ENCODE data around the gene STMN1. TPM values are rescaled to one million over a fixed set of nuclear protein-coding genes. Genes with fewer than 3 reads are reported as not detected.

The STMN1 gene
- total and polyA plus RNA-seq, 9 donors, result 295 to 745 (median 558) TPM

- no peaks in the 10 kb centered on the region for H3K36me3 ChIP-seq (ENCODE audit: control insufficient read depth, insufficient read depth, low read length)
- H3K4me3 ChIP-seq (ENCODE audit: low read length), result no peak overlapping the region
- WGBS (ENCODE audit: insufficient coverage), result 48% methylated on average over 6 of the region's 10 CpGs
- no peak overlapping the region for H3K27ac ChIP-seq (ENCODE audit: low read length)
- no peak for DNase-seq
- H3K9me3 ChIP-seq (replicated peaks; ENCODE audit: control insufficient read depth, low read depth, low read length), result no peaks in the 10 kb centered on the region
- peaks cover 10% of the 10 kb centered on the region for H3K4me1 ChIP-seq (ENCODE audit: control insufficient read depth, insufficient read depth, low read length)
- no peaks in the 10 kb centered on the region for H3K27me3 ChIP-seq (ENCODE audit: control insufficient read depth, insufficient read depth, low read length)
These were observed 2.8 kb upstream of the STMN1 start for GRCh38 chr1:25909040-25909439.

- no peak for DNase-seq
- H3K27ac ChIP-seq (ENCODE audit: low read length), result no peak overlapping the region
- no peak overlapping the region for H3K4me3 ChIP-seq (ENCODE audit: low read length)
- no peaks in the 10 kb centered on the region for H3K9me3 ChIP-seq (replicated peaks; ENCODE audit: control insufficient read depth, low read depth, low read length)
- no CpG with 5 or more reads among the region's 1 CpG for WGBS (ENCODE audit: insufficient coverage)
- peaks cover 13% of the 10 kb centered on the region for H3K4me1 ChIP-seq (ENCODE audit: control insufficient read depth, insufficient read depth, low read length)
- no peaks in the 10 kb centered on the region for H3K27me3 ChIP-seq (ENCODE audit: control insufficient read depth, insufficient read depth, low read length)
- H3K36me3 ChIP-seq (ENCODE audit: control insufficient read depth, insufficient read depth, low read length), result peaks cover 3% of the 10 kb centered on the region
These were observed 1.9 kb upstream of the STMN1 start for GRCh38 chr1:25908161-25908560.

GRCh38 chr1:25907601-25908000 is 1.4 kb upstream of the STMN1 start:
- Histone ChIP-seq H3K9me3 (replicated peaks; ENCODE audit: control insufficient read depth, low read depth, low read length) (no peaks in the 10 kb centered on the region), H3K27me3 (ENCODE audit: control insufficient read depth, insufficient read depth, low read length) (no peaks in the 10 kb centered on the region), H3K4me3 (ENCODE audit: low read length) (no peak overlapping the region), H3K27ac (ENCODE audit: low read length) (no peak overlapping the region), H3K4me1 (ENCODE audit: control insufficient read depth, insufficient read depth, low read length) (peaks cover 13% of the 10 kb centered on the region), H3K36me3 (ENCODE audit: control insufficient read depth, insufficient read depth, low read length) (peaks cover 5% of the 10 kb centered on the region)
- 95% methylated on average over 5 of the region's 6 CpGs for WGBS (ENCODE audit: insufficient coverage)
- no peak for DNase-seq

- peak; percentile 38 for DNase-seq
- H3K27me3 ChIP-seq (ENCODE audit: control insufficient read depth, insufficient read depth, low read length), result no peaks in the 10 kb centered on the region
- 7% methylated on average over 27 of the region's 34 CpGs for WGBS (ENCODE audit: insufficient coverage)
- H3K4me3 ChIP-seq (ENCODE audit: low read length), result peak overlapping the region; percentile 86
- no peaks in the 10 kb centered on the region for H3K9me3 ChIP-seq (replicated peaks; ENCODE audit: control insufficient read depth, low read depth, low read length)
- H3K4me1 ChIP-seq (ENCODE audit: control insufficient read depth, insufficient read depth, low read length), result peaks cover 13% of the 10 kb centered on the region
- H3K27ac ChIP-seq (ENCODE audit: low read length), result peak overlapping the region; percentile 48
- H3K36me3 ChIP-seq (ENCODE audit: control insufficient read depth, insufficient read depth, low read length), result peaks cover 8% of the 10 kb centered on the region
These were observed 553 bp upstream of the STMN1 start for GRCh38 chr1:25906644-25907300.

- Histone ChIP-seq H3K4me3 (ENCODE audit: low read length) (peak overlapping the region; percentile 86), H3K9me3 (replicated peaks; ENCODE audit: control insufficient read depth, low read depth, low read length) (no peaks in the 10 kb centered on the region), H3K4me1 (ENCODE audit: control insufficient read depth, insufficient read depth, low read length) (peaks cover 13% of the 10 kb centered on the region), H3K36me3 (ENCODE audit: control insufficient read depth, insufficient read depth, low read length) (peaks cover 20% of the 10 kb centered on the region), H3K27ac (ENCODE audit: low read length) (peak overlapping the region; percentile 86), H3K27me3 (ENCODE audit: control insufficient read depth, insufficient read depth, low read length) (no peaks in the 10 kb centered on the region)
- WGBS (ENCODE audit: insufficient coverage), result 0% methylated on average over 10 of the region's 34 CpGs
- peak; percentile 97 for DNase-seq
These were observed 1.1 kb downstream of the STMN1 start for GRCh38 chr1:25904943-25905679.

- peaks cover 13% of the 10 kb centered on the region for H3K4me1 ChIP-seq (ENCODE audit: control insufficient read depth, insufficient read depth, low read length)
These were observed 2.2 kb downstream of the STMN1 start for GRCh38 chr1:25903986-25904385.

GRCh38 chr1:25902462-25902861 is 3.8 kb downstream of the STMN1 start:
- no peaks in the 10 kb centered on the region for H3K27me3 ChIP-seq (ENCODE audit: control insufficient read depth, insufficient read depth, low read length)
- DNase-seq, result no peak
- no CpG with 5 or more reads among the region's 3 CpGs for WGBS (ENCODE audit: insufficient coverage)
- no peak overlapping the region for H3K4me3 ChIP-seq (ENCODE audit: low read length)
- peaks cover 13% of the 10 kb centered on the region for H3K4me1 ChIP-seq (ENCODE audit: control insufficient read depth, insufficient read depth, low read length)
- no peak overlapping the region for H3K27ac ChIP-seq (ENCODE audit: low read length)
- no peaks in the 10 kb centered on the region for H3K9me3 ChIP-seq (replicated peaks; ENCODE audit: control insufficient read depth, low read depth, low read length)
- H3K36me3 ChIP-seq (ENCODE audit: control insufficient read depth, insufficient read depth, low read length), result peaks cover 45% of the 10 kb centered on the region

More at GRCh38 chr1:25903986-25904385, 2.2 kb downstream of the STMN1 start:
- H3K9me3 ChIP-seq (replicated peaks; ENCODE audit: control insufficient read depth, low read depth, low read length), result no peaks in the 10 kb centered on the region
- peaks cover 30% of the 10 kb centered on the region for H3K36me3 ChIP-seq (ENCODE audit: control insufficient read depth, insufficient read depth, low read length)
- no peak overlapping the region for H3K27ac ChIP-seq (ENCODE audit: low read length)
- H3K27me3 ChIP-seq (ENCODE audit: control insufficient read depth, insufficient read depth, low read length), result no peaks in the 10 kb centered on the region
- no CpG with 5 or more reads among the region's 3 CpGs for WGBS (ENCODE audit: insufficient coverage)
- DNase-seq, result no peak
- H3K4me3 ChIP-seq (ENCODE audit: low read length), result peak overlapping the region; percentile 86

- 73% methylated on average over 2 of the region's 5 CpGs for WGBS (ENCODE audit: insufficient coverage)
- H3K4me3 ChIP-seq (ENCODE audit: low read length), result no peak overlapping the region
- DNase-seq, result no peak
These were observed 6.0 kb downstream of the STMN1 start for GRCh38 chr1:25900219-25900618.

GRCh38 chr1:25899792-25900191 is 6.4 kb downstream of the STMN1 start:
- H3K4me3 ChIP-seq (ENCODE audit: low read length), result no peak overlapping the region
- no peaks in the 10 kb centered on the region for H3K9me3 ChIP-seq (replicated peaks; ENCODE audit: control insufficient read depth, low read depth, low read length)
- no peak for DNase-seq
- peaks cover 25% of the 10 kb centered on the region for H3K4me1 ChIP-seq (ENCODE audit: control insufficient read depth, insufficient read depth, low read length)
- H3K27ac ChIP-seq (ENCODE audit: low read length), result no peak overlapping the region
- H3K27me3 ChIP-seq (ENCODE audit: control insufficient read depth, insufficient read depth, low read length), result no peaks in the 10 kb centered on the region
- peaks cover 61% of the 10 kb centered on the region for H3K36me3 ChIP-seq (ENCODE audit: control insufficient read depth, insufficient read depth, low read length)
- 20% methylated on average over 1 of the region's 6 CpGs for WGBS (ENCODE audit: insufficient coverage)

More at GRCh38 chr1:25900219-25900618, 6.0 kb downstream of the STMN1 start:
- Histone ChIP-seq H3K27me3 (ENCODE audit: control insufficient read depth, insufficient read depth, low read length) (no peaks in the 10 kb centered on the region), H3K9me3 (replicated peaks; ENCODE audit: control insufficient read depth, low read depth, low read length) (no peaks in the 10 kb centered on the region), H3K4me1 (ENCODE audit: control insufficient read depth, insufficient read depth, low read length) (peaks cover 22% of the 10 kb centered on the region), H3K36me3 (ENCODE audit: control insufficient read depth, insufficient read depth, low read length) (peaks cover 60% of the 10 kb centered on the region), H3K27ac (ENCODE audit: low read length) (no peak overlapping the region)

- WGBS (ENCODE audit: insufficient coverage), result 69% methylated on average over 5 of the region's 11 CpGs
- Histone ChIP-seq H3K36me3 (ENCODE audit: control insufficient read depth, insufficient read depth, low read length) (peaks cover 66% of the 10 kb centered on the region), H3K27ac (ENCODE audit: low read length) (no peak overlapping the region)
These were observed 7.8 kb downstream of the STMN1 start for GRCh38 chr1:25898223-25899015.

More at GRCh38 chr1:25898223-25899015, 7.8 kb downstream of the STMN1 start:
- Histone ChIP-seq H3K4me1 (ENCODE audit: control insufficient read depth, insufficient read depth, low read length) (peaks cover 19% of the 10 kb centered on the region), H3K27me3 (ENCODE audit: control insufficient read depth, insufficient read depth, low read length) (no peaks in the 10 kb centered on the region), H3K4me3 (ENCODE audit: low read length) (no peak overlapping the region), H3K9me3 (replicated peaks; ENCODE audit: control insufficient read depth, low read depth, low read length) (no peaks in the 10 kb centered on the region)
- DNase-seq, result no peak
